Stimulated activated CD8-positive, alpha-beta memory T cell treated with anti-CD3 and anti-CD28 coated beads, Interleukin-4, amount 100 ng/mL, for 48 hours (primary cell): ENCODE results near the gene LRFN2.

Experiments
- DNase-seq: peaks from one replicate; pipeline ENCODE4 v3.0.0-alpha.2; 2020

Gene LRFN2

DNA sequence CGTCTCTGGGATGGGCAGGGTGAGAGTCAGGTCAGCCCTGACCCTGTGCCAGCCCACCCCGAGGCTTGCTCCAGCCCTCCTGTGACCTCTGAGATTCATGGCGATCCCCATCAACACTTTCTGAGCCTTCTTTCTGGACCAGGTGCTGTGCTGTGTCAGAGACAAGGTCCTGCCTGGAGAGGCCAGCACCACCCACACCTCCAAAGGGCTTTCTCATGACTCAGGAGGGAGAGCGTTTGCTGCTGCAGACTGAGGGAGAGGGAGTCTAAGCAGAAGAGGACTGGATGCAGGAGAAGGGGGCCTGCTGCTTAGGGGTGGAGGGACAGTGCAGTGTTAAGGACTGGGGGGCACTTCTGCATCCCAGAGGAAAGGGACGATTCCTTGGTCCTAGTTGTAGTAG is 193.5 kb downstream of the LRFN2 start:
- no peak for DNase-seq

DNA sequence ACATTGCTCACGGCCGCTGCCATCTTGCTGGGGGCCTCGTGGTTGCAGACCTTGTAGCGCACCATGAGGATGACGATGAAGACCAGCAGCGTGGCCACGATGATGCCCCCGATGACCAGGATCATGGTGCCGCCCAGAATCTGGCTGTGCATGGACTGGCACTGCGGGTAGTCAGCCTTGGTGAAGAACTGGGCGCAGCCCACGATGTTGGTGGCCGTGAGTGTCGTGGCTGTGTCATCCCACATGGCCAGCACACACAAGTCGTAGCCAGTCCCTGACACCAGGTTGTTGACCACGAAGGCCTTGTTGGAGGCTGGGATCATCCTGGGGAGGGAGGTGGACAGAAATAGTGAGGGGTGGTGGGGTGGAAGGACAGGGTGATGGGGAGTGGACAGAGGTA is 194.6 kb downstream of the LRFN2 start:
- DNase-seq = no peak

DNA sequence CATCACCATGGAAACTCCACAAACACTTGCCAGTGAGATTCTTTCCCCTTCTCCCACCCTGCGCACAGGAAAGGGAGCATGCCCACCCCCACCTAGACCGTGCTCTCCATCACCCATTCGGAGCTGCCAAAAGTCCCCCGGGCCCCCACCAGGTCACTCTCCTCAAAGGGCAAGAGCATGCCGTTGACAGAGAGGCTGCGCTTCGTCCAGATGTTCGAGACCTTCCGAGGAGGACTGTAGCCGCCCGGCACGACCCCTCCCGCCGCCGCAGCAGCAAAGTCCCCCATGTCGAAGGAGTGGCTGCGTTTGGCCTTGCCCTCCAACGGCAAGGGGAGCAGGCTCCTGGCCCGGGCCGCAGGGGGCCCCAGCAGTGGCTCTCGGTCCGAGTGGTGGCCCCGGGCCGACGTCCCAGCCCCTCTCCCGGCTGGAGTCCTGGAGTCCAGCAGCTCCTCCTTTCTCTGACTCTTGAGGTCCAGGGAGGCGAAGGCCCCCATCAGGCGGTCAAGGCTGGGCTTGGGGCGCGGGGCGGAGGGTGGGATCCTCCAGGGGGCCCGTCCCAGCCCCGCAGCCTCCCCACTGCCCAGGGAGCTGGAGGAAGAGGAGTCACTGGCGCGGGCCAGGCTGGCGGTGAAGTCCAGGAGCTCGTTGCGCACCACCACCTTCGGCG is 195.2 kb downstream of the LRFN2 start:
- DNase-seq = no peak

DNA sequence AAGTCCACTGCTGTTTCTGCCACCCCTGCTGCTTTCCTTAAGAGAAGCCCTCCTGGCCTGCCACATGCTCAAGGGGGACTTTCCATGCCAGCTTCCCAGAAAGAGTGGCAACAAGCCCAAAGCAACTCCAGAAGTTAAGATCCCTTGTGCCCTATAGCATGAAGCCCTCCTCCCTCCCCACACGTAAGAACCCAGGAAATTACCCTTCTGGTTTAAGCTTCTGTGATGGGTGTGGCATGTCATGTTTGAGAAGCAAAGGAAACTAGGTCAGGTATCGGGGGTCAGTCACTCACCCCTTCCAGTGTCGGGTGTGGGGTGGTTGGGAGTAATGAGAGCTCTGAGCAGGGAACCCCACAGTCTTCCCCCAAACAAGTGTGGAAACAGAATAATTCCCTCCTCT is 196.1 kb downstream of the LRFN2 start:
- no peak for DNase-seq

- DNase-seq = no peak
These were observed 196.9 kb downstream of the LRFN2 start for GRCh38 chr6:40390144-40390800.

- DNase-seq = no peak
These were observed 197.9 kb downstream of the LRFN2 start for GRCh38 chr6:40389254-40389653.

DNA sequence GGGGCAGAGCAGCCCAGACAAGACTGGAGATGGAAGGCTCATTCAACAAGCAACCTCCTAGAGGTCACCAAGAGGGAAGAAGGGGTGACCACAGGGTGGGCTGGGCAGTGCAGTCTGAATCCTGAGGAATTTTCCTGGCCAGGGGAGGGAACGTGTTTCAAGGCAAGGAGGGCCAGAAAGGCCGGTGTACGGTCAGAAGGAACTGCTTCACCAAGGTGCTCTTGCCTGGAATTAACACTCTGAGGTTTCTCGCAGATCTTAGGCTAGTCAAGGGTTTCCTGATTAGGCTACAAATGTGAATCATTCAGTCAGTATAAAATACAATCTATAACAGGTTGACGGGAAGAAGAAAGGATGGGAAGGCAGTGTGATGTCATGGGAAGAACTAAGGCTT is 199.3 kb downstream of the LRFN2 start:
- no peak for DNase-seq

- DNase-seq = no peak
These were observed 199.9 kb downstream of the LRFN2 start for GRCh38 chr6:40387127-40387870.

- DNase-seq = no peak
These were observed 201.0 kb downstream of the LRFN2 start for GRCh38 chr6:40386200-40386599.

- DNase-seq = no peak
These were observed 203.6 kb downstream of the LRFN2 start for GRCh38 chr6:40383348-40384115.

- DNase-seq = no peak
These were observed 206.9 kb downstream of the LRFN2 start for GRCh38 chr6:40380271-40380670.

DNA sequence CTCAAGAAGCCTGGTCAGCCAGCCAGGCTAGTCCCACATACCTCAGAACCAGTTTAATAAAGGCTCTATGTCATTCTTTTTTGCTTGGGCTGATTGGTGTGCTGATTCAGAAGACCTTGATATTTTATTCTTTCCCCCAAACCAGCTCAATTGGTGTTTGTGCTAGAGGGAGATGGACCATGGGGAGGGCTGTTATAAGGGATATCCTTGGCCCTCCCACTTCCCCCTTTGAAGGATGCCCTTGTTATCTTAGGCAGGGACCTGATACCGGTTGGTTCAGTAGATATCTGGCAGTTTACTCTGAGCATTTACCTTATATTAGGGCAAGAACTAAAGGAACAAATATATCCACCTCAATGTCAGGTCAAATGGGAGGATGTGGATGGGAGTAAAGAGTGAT is 207.4 kb downstream of the LRFN2 start:
- DNase-seq = no peak

DNA sequence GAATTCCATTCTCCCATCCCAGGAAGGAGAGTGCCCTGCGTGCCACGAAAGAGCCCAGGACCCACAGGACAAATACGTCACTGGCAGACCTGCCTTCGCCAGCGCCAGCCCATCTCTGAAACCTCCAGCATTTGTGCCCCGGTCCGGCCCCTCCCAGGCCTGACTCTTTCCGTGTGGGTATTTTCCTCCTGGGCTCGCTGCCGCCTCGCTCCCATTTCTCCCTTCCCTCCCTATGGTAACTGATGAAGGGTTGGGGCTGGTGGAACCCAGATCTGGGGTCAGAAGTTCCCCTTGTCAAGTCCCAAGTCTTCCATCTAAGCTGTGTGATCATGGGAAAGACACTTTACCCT is 208.5 kb downstream of the LRFN2 start:
- DNase-seq = no peak

- no peak for DNase-seq
These were observed 209.0 kb downstream of the LRFN2 start for GRCh38 chr6:40378071-40378724.

DNA sequence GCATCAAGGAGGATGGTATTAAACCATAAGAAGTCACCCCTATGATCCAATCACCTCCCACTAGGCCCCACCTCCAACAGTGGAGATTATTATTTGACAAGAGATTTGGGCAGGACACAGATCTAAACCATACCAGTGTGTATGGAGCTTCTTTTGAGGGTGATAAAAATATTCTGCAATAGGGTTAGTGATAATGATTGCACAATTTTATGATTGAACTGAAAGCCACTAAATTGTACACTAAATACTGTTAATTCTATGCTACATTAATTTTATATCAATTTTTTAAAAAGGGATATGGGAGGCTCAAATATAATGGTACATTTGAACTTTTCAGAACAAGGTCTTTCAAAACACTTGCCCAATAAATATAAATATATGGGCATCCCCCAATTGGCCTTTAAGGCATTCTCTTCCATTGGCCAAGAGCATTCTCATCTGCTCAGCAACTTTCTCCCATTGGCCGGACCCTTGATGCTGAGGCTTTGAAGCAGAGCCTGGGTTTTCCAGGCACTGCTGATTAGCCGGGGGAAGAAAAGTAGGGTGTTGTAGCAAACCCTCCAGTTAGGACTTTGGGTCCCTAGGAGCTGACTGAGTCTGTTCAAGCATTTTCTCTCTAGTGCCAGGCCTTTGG is 209.9 kb downstream of the LRFN2 start:
- DNase-seq = no peak

- no peak for DNase-seq
These were observed 211.0 kb downstream of the LRFN2 start for GRCh38 chr6:40376113-40376650.

GRCh38 chr6:40373267-40373666 is 213.9 kb downstream of the LRFN2 start:
- DNase-seq = no peak

- DNase-seq = no peak
These were observed 215.5 kb downstream of the LRFN2 start for GRCh38 chr6:40371621-40372020.

- no peak for DNase-seq
These were observed 216.1 kb downstream of the LRFN2 start for GRCh38 chr6:40371095-40371494.

- no peak for DNase-seq
These were observed 217.3 kb downstream of the LRFN2 start for GRCh38 chr6:40369891-40370290.

GRCh38 chr6:40369042-40369441 is 218.1 kb downstream of the LRFN2 start:
- DNase-seq = no peak

DNA sequence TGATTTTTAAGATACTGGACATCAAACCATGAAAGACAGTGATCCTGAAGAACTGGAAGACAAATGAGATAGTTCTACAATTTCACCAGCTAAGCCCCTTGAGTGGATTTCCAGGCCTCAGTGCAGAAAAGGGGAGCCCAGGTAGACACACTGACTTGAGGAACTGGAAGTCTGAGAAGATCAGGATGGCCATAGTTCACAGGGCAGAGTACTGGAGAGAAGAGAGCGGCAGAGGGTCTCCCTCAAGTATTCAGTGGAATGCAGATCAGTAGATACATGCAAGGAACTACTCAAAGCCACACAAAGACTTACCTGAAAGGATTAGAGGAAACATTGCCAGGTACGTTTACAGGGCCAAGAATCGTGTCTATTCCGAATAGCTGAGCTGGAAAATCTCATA is 224.3 kb downstream of the LRFN2 start:
- DNase-seq = no peak
